Ammon's horn (tissue), 1 donor: Measurements from ENCODE around the gene ABCA1.
A peak's percentile ranks its signal among the peaks of the same experiment; 100 is the strongest.
"Not testable (repeated sequence)": the region's sequence is repeated elsewhere in the genome, so short reads cannot be mapped to it uniquely, and the experiment has no call there.

Source experiments
- DNase-seq: peaks from one replicate; pipeline ENCODE4 v3.0.0-alpha.2; 2016; ENCODE audit warnings: low spot score

ABCA1 gene

GRCh38 chr9:104944356-104944755 is 16.4 kb upstream of the ABCA1 start:
- no peak for DNase-seq

DNA sequence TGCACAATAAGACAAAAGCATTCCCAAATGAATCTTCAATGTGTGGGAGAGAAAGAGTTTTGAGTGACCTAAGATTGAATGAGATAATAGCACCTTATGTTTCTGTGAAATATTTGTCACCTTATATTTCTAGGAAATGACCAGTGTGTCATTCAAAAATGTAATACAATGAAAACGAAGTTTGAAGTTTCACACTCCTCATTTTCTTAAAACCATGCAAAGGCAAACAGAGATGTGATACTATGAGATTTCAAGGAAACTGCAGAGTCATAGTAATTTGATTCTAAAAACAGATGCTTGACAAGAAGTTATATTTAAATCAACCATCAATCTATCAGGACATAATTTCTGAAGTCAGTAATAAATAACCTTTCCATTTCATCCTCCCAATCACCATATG is 13.6 kb upstream of the ABCA1 start:
- no peak for DNase-seq

DNA sequence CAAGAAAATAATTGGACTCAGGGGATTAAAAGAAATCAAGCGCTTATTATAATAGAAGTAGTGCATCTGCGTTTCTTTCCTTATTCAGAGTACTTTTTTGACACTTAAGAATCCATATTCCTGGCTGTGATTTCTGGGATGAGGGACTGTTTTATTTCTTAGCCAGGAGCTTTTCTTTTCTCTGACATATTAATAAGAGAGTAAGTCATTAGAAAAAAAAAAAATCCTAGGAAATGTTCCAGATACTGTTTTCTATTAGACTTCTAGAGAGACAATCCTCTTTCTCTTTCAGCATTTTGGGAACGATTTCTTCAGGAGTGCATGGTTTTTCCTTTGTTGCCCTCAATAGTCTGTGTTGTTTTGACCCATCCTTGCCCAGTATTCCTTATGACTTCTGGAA is 8.3 kb upstream of the ABCA1 start:
- no peak for DNase-seq

GRCh38 chr9:104935501-104935810 is 7.5 kb upstream of the ABCA1 start:
- not testable (repeated sequence) for DNase-seq

- DNase-seq: no peak
Measured at GRCh38 chr9:104934691-104935500, 6.9 kb upstream of the ABCA1 start.

- not testable (repeated sequence) for DNase-seq
Measured at GRCh38 chr9:104933091-104933490, 5.1 kb upstream of the ABCA1 start.

DNA sequence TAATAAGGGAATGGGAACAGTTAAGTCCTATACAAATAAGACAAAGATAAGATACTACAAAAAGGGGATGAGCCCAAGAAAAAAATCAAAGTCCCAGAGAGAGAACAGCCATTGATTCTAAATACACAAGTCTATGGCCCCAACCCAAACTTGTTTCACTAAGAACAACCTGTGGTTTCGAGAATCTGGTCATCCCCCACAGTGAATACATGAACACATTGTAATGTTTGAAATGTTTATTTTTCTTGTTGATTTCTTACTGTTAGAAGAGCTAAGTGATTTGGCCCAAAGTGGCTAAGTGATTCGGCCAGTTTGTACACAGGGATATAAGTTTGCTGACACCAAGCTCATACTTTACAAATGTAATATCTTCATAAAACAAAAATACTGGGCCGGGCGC is 3.3 kb upstream of the ABCA1 start:
- no peak for DNase-seq

DNA sequence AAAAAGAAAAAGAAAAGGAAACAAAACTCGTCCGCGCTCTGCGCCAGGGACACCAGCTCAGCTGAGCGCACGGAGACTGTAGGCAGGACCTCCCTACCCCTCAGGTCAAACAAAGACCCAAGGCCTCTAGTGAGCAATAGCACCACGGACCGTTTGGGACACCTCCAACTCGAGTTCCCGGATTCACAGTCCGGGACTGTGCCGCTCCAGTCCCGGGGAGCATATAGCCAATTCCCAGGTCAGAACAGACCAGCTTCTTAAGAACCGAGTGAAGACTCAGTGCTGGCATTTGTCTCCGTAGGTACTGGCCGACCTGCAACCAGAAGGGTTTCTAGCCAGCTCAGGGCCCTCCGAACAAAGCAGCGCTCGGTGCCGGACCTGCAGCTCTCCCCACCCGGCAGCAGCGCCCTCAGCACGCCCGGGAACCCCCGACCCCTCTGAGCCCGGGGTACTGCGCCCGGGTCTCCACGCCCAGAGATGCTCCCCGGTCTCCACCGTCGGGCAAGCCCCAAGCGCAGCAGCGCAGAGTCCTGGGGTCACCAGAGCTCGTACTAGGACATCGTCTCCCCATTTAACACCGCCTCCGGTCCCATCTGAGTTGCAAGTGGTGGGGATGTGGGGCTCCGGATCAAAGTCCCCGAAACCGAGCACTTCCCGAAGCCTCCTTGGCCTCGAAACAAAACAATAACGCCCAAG is 591 bp downstream of the ABCA1 start:
- DNase-seq: peak; percentile 46

GRCh38 chr9:104923740-104924139 is 4.2 kb downstream of the ABCA1 start:
- no peak for DNase-seq

GRCh38 chr9:104923289-104923688 is 4.7 kb downstream of the ABCA1 start:
- no peak for DNase-seq

- not testable (repeated sequence) for DNase-seq
Measured at GRCh38 chr9:104922748-104923147, 5.2 kb downstream of the ABCA1 start.

GRCh38 chr9:104921067-104921741 is 6.8 kb downstream of the ABCA1 start:
- no peak for DNase-seq

DNA sequence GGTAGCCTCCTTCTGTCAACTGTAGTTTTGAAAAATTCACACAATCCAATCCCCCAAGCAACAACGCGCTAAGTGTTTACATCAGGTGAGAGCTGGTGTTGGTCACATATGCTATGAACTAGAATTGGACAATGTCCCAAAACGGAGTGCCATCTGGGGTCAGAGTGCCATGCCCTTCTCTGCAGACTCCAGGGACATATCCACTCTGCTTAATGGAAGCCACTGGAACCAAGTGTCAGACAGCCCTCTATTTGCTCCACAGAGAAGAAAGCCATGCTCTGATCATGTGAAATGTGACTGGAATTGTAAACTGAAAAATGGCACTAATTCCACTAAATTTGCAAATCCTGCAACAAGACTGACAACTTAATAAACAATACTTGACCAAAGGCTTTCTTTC is 12.2 kb downstream of the ABCA1 start:
- DNase-seq: peak; percentile 50

- no peak for DNase-seq
Measured at GRCh38 chr9:104915049-104915448, 12.9 kb downstream of the ABCA1 start.

GRCh38 chr9:104914466-104914865 is 13.5 kb downstream of the ABCA1 start:
- no peak for DNase-seq

DNA sequence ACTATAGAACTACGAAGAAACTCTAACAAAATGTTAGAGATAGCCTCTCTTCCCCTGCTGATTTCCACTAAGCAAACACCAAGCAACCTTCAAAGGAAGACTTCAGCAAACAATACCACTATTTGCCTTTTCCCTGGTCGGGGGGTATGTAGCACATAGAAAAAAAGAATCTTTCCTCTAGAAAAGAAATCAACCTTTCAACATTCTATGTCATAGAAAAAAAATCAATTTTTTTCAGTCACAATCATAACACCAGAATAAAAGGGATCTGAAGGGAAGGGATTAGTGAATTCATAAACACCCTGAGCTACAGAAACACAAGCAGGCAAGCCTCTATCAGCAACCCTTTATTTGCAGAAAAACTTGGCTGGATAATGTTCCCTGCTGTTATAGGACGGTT is 15.3 kb downstream of the ABCA1 start:
- DNase-seq: no peak

DNA sequence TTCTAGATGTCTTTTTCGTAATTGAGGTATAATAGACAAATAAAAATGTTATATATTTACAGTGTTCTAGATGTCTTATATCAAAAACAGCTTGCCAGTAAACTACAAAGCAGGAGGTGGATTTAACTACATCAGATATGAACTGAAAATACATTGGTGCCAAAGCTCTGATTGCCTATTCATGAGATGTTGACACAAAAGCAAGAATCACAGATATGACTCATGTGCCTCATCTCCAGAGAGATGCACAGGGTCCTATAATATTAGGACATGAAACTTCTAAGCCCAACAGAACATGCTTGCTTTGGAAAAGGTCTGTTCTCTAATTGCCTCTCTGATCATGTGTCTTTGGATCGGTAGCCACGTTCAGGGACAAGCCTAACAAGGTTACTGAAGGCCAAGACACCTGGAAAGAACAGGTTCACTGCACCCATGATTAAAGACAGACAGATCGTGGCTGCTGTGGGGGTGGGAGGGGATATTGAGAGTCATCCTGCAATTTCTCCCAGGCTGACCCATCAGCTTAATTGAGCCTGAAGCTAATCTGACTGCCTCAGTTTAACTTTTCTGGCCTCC is 16.8 kb downstream of the ABCA1 start:
- no peak for DNase-seq

DNA sequence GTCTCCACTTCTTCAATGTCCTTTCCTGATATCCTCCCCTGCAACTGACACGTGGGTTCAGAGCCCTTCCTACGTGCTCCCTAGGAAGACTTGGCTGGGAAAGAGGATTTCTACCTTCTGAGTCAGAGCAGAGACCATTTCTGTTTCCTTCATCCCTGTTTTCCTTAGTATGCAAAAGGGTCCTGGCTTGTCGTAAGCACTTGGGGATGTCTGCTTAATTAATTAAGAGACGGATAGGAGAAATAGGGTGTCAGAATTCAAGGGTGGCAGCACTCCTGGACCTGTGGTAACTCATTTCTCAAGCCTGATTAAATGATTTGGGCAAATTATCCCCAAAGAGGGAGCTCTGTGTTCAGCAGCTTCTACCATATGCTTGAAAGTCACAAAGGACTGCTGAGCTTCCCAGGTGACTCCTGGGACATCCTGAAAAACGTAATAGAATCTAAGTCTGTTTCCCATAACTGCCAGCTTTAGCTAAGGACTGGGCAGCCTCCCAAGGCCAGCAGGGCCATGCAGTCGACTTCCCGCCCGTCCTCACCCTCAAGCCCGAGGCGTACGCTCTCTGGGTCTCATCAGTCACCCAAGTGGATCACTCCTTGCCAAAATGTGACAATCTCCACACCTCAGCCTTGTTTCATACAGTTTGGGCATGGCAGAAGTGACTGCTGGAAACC is 20.5 kb downstream of the ABCA1 start:
- DNase-seq: no peak

- DNase-seq: no peak
Measured at GRCh38 chr9:104906441-104907277, 21.3 kb downstream of the ABCA1 start.

DNA sequence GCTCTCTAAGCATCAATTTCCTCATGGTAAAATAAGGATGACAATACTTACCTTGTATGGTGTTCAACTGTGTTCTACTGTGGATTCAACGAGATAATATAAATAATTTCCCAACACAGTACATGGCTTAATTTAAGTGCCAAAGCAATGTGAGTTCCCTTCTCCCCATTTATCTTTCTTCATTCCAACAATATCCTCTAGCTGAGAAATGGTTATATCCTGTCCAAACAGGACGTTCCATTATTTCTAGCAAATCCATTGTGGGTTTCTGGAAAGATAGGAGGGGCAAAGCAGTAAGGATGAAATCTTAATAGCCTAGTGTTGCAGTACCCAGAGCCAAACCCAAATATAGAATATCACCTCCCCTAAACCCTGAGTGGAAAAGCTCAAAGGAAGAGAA is 22.0 kb downstream of the ABCA1 start:
- DNase-seq: no peak

DNA sequence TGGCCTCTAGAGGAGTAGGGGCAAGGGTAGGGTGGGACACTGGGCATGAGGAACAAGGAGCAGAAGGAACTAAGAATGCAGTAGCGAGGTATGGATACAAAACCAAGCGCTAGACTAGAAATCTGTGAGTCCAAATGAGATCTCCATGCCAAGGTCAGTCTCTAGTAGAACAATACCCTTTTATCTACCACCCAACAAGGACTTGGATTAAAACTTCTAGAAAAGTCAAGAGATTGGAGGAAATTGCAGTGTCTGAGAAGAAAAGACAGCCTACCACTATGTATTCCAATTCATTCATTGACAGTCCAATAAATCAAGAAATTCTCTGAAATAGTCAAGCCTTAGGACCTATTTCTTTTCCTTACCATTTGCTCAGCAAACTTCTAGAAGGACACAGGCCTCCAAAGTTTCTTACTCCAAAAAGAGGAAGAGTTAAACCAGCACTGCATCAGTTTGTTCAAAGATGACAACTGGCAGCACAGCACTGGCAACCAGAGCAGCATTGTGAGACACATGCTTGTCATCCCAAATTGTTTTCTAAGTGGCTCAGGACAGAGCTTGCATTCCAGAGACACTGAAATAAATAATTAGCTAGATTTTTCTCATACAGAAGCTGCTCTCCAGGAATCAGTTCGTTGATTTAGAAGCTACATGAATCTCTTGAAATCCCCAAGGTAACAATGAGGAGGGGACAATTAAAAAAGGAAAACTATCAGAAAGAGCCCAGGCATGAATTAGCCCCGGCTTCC is 22.6 kb downstream of the ABCA1 start:
- DNase-seq: no peak
